GM23248 (cell line): ENCODE measurements around the gene SNX9. TPM values are rescaled to one million over a fixed set of nuclear protein-coding genes. Genes with fewer than 3 reads are reported as not detected.

Source experiments
- DNase-seq: peaks from one replicate; pipeline ENCODE4 v3.0.0-alpha.2; 2015
- H2AFZ ChIP-seq: fragments of 200-600 bp; sonication (generic); 2 replicates; pipeline ENCODE4 v1.6.1; 2016; ENCODE audit warnings: antibody characterized with exemption
- H3F3A ChIP-seq: fragments of 200-600 bp; sonication (generic); 2 replicates; pipeline ENCODE4 v1.6.1; 2016; ENCODE audit warnings: mild to moderate bottlenecking, antibody characterized with exemption, mixed run types; ENCODE audit not compliant: insufficient read depth
- H3K27ac ChIP-seq: fragments of 200-600 bp; sonication (generic); 2 replicates; pipeline ENCODE4 v1.5.1; 2016; ENCODE audit warnings: mild to moderate bottlenecking
- H3K27me3 ChIP-seq: fragments of 200-600 bp; sonication (generic); replicated peaks from 2 replicates; pipeline ENCODE4 v1.6.1; 2016; ENCODE audit warnings: mild to moderate bottlenecking; ENCODE audit not compliant: insufficient read depth
- H3K36me3 ChIP-seq: fragments of 200-600 bp; sonication (generic); 2 replicates; pipeline ENCODE4 v1.6.1; 2016; ENCODE audit warnings: low read depth, mild to moderate bottlenecking
- H3K4me1 ChIP-seq: fragments of 200-600 bp; sonication (generic); 2 replicates; pipeline ENCODE4 v1.6.1; 2016; ENCODE audit warnings: mild to moderate bottlenecking; ENCODE audit not compliant: insufficient read depth
- H3K4me2 ChIP-seq: fragments of 200-600 bp; sonication (generic); one replicate; pipeline ENCODE4 v1.6.1; 2016; ENCODE audit warnings: mild to moderate bottlenecking; ENCODE audit not compliant: unreplicated experiment
- H3K4me3 ChIP-seq: fragments of 200-600 bp; sonication (generic); 2 replicates; pipeline ENCODE4 v1.5.1; 2016; ENCODE audit warnings: mild to moderate bottlenecking
- H3K79me2 ChIP-seq: fragments of 200-600 bp; sonication (generic); 2 replicates; pipeline ENCODE4 v1.6.1; 2016; ENCODE audit warnings: mild to moderate bottlenecking; ENCODE audit not compliant: insufficient read depth
- H3K9ac ChIP-seq: fragments of 200-600 bp; sonication (generic); 2 replicates; pipeline ENCODE4 v1.6.1; 2016; ENCODE audit warnings: mild to moderate bottlenecking
- H3K9me2 ChIP-seq: fragments of 200-600 bp; sonication (generic); 2 replicates; pipeline ENCODE4 v1.6.1; 2016; ENCODE audit warnings: mixed run types, mild to moderate bottlenecking, moderate library complexity; ENCODE audit not compliant: insufficient read depth
- H3K9me3 ChIP-seq: fragments of 200-600 bp; sonication (generic); one replicate; pipeline ENCODE4 v1.6.1; 2017; ENCODE audit warnings: low read depth
- H4K20me1 ChIP-seq: fragments of 200-600 bp; sonication (generic); 2 replicates; pipeline ENCODE4 v1.6.0; 2016; ENCODE audit not compliant: insufficient read depth
- EZH2 ChIP-seq: fragments of 200-600 bp; sonication (generic); IDR thresholded peaks from 2 replicates; pipeline ENCODE4 v1.6.1; 2018; ENCODE audit warnings: antibody characterized with exemption, mild to moderate bottlenecking; ENCODE audit not compliant: insufficient read depth, poor library complexity, severe bottlenecking
- EZH2phosphoT487 ChIP-seq: fragments of 200-600 bp; sonication (generic); IDR thresholded peaks from 2 replicates; pipeline ENCODE4 v1.6.1; 2018; ENCODE audit warnings: antibody characterized with exemption, moderate library complexity, mild to moderate bottlenecking, low read depth; ENCODE audit not compliant: insufficient read depth
- WGBS, 2 experiments: methylation state at CpG; one replicate each; pipeline ENCODE4 v1.1.6; 2015 to 2017; ENCODE audit warnings: low lambda C conversion rate in 2 of 2, low coverage in 1 of 2; ENCODE audit errors: missing lambda C conversion rate in 2 of 2; 5-methylcytosine and 5-hydroxymethylcytosine counted together
- in situ Hi-C: fragments of 300-500 bp; cut with MboI; formaldehyde crosslinking; loops from 2 replicates; pipeline ENCODE4 v1.15.0; 2020
- polyA plus RNA-seq: library from polyadenylated mRNA; unstranded; fragments of >200 nt; fragmentation: Nextera tagmentation; extraction: Ambion mirVana; gene quantifications from 2 replicates; pipeline ENCODE4 v1.2.1, GENCODE V29; 2016
- total RNA-seq: library from RNA; depleted of rRNA; stranded (reverse); fragments of >200 nt; shearing (Covaris generic); gene quantifications from 2 replicates; pipeline ENCODE4 v1.2.3, GENCODE V29; 2014

SNX9 gene
- total and polyA plus RNA-seq, 2 experiments from 2014 or later, result 80.4 to 89.6 TPM

- no peak overlapping the region for H3K9ac ChIP-seq
- no peaks in the 10 kb centered on the region for H3K36me3 ChIP-seq
- no peak overlapping the region for H3K4me3 ChIP-seq
- no peak for DNase-seq
- H3K79me2 ChIP-seq, result no peaks in the 10 kb centered on the region
- H4K20me1 ChIP-seq, result no peaks in the 10 kb centered on the region
- H3K9me2 ChIP-seq, result no peaks in the 10 kb centered on the region
- H3K9me3 ChIP-seq, result no peaks in the 10 kb centered on the region
- no peaks in the 10 kb centered on the region for H3F3A ChIP-seq
- TF ChIP-seq EZH2, result no peak
- TF ChIP-seq EZH2phosphoT487, result no peak
- no peak overlapping the region for H2AFZ ChIP-seq
- H3K27me3 ChIP-seq, result no peaks in the 10 kb centered on the region
- in situ Hi-C loops, result no loop called here
- no peak overlapping the region for H3K27ac ChIP-seq
- no peak overlapping the region for H3K4me2 ChIP-seq
- no peaks in the 10 kb centered on the region for H3K4me1 ChIP-seq
- 12 to 16% methylated on average over 3 of the region's 3 CpGs for WGBS, 2 experiments
These were observed 16.8 kb upstream of the SNX9 start for GRCh38 chr6:157806131-157806855.

GRCh38 chr6:157806856-157807215, 16.2 kb upstream of the SNX9 start:
- DNase-seq, result no peak
- Histone ChIP-seq H3K79me2 (no peaks in the 10 kb centered on the region), H3K9ac (no peak overlapping the region), H3K9me3 (no peaks in the 10 kb centered on the region), H3K4me1 (peaks cover 4% of the 10 kb centered on the region; the same call in 1 of the 2 replicates), H3K27ac (no peak overlapping the region), H3K9me2 (no peaks in the 10 kb centered on the region), H3K4me2 (no peak overlapping the region), H3F3A (peaks cover 3% of the 10 kb centered on the region), H3K4me3 (no peak overlapping the region), H3K36me3 (no peaks in the 10 kb centered on the region), H4K20me1 (no peaks in the 10 kb centered on the region), H2AFZ (no peak overlapping the region), H3K27me3 (no peaks in the 10 kb centered on the region)
- in situ Hi-C loops, result no loop called here
- 90 to 97% methylated on average over 3 of the region's 3 CpGs for WGBS, 2 experiments
- TF ChIP-seq EZH2, result no peak
- no peak for TF ChIP-seq EZH2phosphoT487

GRCh38 chr6:157808405-157808950, 14.6 kb upstream of the SNX9 start:
- no peak for DNase-seq
- no peaks in the 10 kb centered on the region for H3K79me2 ChIP-seq
- peaks cover 21% of the 10 kb centered on the region for H3K4me1 ChIP-seq
- no peak overlapping the region for H3K27ac ChIP-seq
- no peak overlapping the region for H3K4me3 ChIP-seq
- no peaks in the 10 kb centered on the region for H3K9me3 ChIP-seq
- H2AFZ ChIP-seq, result no peak overlapping the region
- H3K36me3 ChIP-seq, result no peaks in the 10 kb centered on the region
- TF ChIP-seq EZH2 (no peak), EZH2phosphoT487 (no peak)
- no peaks in the 10 kb centered on the region for H3K9me2 ChIP-seq
- 91 to 94% methylated on average over 2 of the region's 2 CpGs for WGBS, 2 experiments
- no peaks in the 10 kb centered on the region for H3K27me3 ChIP-seq
- peaks cover 19% of the 10 kb centered on the region for H3F3A ChIP-seq
- H3K4me2 ChIP-seq, result no peak overlapping the region
- in situ Hi-C loops, result no loop called here
- H4K20me1 ChIP-seq, result no peaks in the 10 kb centered on the region
- H3K9ac ChIP-seq, result no peak overlapping the region

GRCh38 chr6:157809613-157810012, 13.4 kb upstream of the SNX9 start:
- Histone ChIP-seq H3K4me3 (no peak overlapping the region), H3K4me1 (peaks cover 31% of the 10 kb centered on the region), H3K9me2 (no peaks in the 10 kb centered on the region), H3K27ac (no peak overlapping the region), H3K4me2 (no peak overlapping the region), H4K20me1 (no peaks in the 10 kb centered on the region), H3K79me2 (no peaks in the 10 kb centered on the region), H3K27me3 (no peaks in the 10 kb centered on the region), H2AFZ (no peak overlapping the region), H3F3A (peaks cover 29% of the 10 kb centered on the region), H3K9me3 (no peaks in the 10 kb centered on the region), H3K9ac (no peak overlapping the region), H3K36me3 (no peaks in the 10 kb centered on the region)
- in situ Hi-C loops, result no loop called here
- DNase-seq, result no peak
- WGBS, 2 experiments, result 59 to 71% methylated on average over 1 of the region's 1 CpG
- TF ChIP-seq EZH2 (no peak), EZH2phosphoT487 (no peak)
